ENCODE results near the gene TACC2. TPM values are rescaled to one million over a fixed set of nuclear protein-coding genes. Genes with fewer than 3 reads are reported as not detected.

TACC2 gene
- total and polyA plus RNA-seq, 2 experiments from 2014 or later: 4.3 to 16.7 TPM

- Histone ChIP-seq H3K9me2 (ENCODE audit: insufficient read depth) (no peaks in the 10 kb centered on the region), H3K27ac (no peak overlapping the region), H4K20me1 (ENCODE audit: insufficient read depth) (no peaks in the 10 kb centered on the region), H3K36me3 (ENCODE audit: low read depth) (no peaks in the 10 kb centered on the region), H3K27me3 (replicated peaks; ENCODE audit: insufficient read depth) (no peaks in the 10 kb centered on the region), H2AFZ (no peak overlapping the region), H3K9me3 (ENCODE audit: low read depth) (no peaks in the 10 kb centered on the region), H3K4me3 (no peak overlapping the region), H3F3A (ENCODE audit: insufficient read depth) (peaks cover 29% of the 10 kb centered on the region), H3K4me2 (ENCODE audit: unreplicated experiment) (no peak overlapping the region), H3K79me2 (ENCODE audit: insufficient read depth) (peaks cover 15% of the 10 kb centered on the region; the same call in 1 of the 2 replicates), H3K9ac (no peak overlapping the region), H3K4me1 (ENCODE audit: insufficient read depth) (peaks cover 34% of the 10 kb centered on the region)
- TF ChIP-seq EZH2phosphoT487 (IDR thresholded peaks at IDR 0.05; ENCODE audit: insufficient read depth, low read depth) (no peak), EZH2 (IDR thresholded peaks at IDR 0.05; ENCODE audit: insufficient read depth, poor library complexity, severe bottlenecking) (no peak)
- DNase-seq: no peak
- in situ Hi-C loops (cut with MboI): no loop called here
- 96 to 99% methylated on average over 4 of the region's 4 CpGs for WGBS, 2 experiments (ENCODE audit: low coverage in 1 of 2, low lambda C conversion rate in 2 of 2, missing lambda C conversion rate in 2 of 2)
Measured at GRCh38 chr10:122185643-122186042, 196.7 kb downstream of the TACC2 start.

GRCh38 chr10:122186816-122187810 is 198.2 kb downstream of the TACC2 start:
- Histone ChIP-seq H3K4me1 (ENCODE audit: insufficient read depth) (peaks cover 20% of the 10 kb centered on the region), H3K9me2 (ENCODE audit: insufficient read depth) (no peaks in the 10 kb centered on the region), H3K9me3 (ENCODE audit: low read depth) (no peaks in the 10 kb centered on the region), H3K9ac (no peak overlapping the region), H3K4me3 (no peak overlapping the region), H4K20me1 (ENCODE audit: insufficient read depth) (no peaks in the 10 kb centered on the region), H2AFZ (no peak overlapping the region), H3K79me2 (ENCODE audit: insufficient read depth) (peaks cover 16% of the 10 kb centered on the region; the same call in 1 of the 2 replicates), H3F3A (ENCODE audit: insufficient read depth) (peaks cover 14% of the 10 kb centered on the region; the same call in 1 of the 2 replicates), H3K4me2 (ENCODE audit: unreplicated experiment) (no peak overlapping the region), H3K36me3 (ENCODE audit: low read depth) (no peaks in the 10 kb centered on the region), H3K27me3 (replicated peaks; ENCODE audit: insufficient read depth) (no peaks in the 10 kb centered on the region), H3K27ac (no peak overlapping the region)
- TF ChIP-seq EZH2 (IDR thresholded peaks at IDR 0.05; ENCODE audit: insufficient read depth, poor library complexity, severe bottlenecking): no peak
- no peak for TF ChIP-seq EZH2phosphoT487 (IDR thresholded peaks at IDR 0.05; ENCODE audit: insufficient read depth, low read depth)
- in situ Hi-C loops (cut with MboI): no loop called here
- whole genome bisulfite sequencing, 2 experiments (ENCODE audit: low coverage in 1 of 2, low lambda C conversion rate in 2 of 2, missing lambda C conversion rate in 2 of 2): 87% methylated on average over 19 of the region's 19 CpGs
- no peak for DNase-seq

GRCh38 chr10:122188706-122189105 is 199.7 kb downstream of the TACC2 start:
- H3K36me3 ChIP-seq (ENCODE audit: low read depth): no peaks in the 10 kb centered on the region
- WGBS, 2 experiments (ENCODE audit: low coverage in 1 of 2, low lambda C conversion rate in 2 of 2, missing lambda C conversion rate in 2 of 2): 86% methylated on average over 11 of the region's 11 CpGs
- in situ Hi-C loops (cut with MboI): no loop called here

GRCh38 chr10:122189185-122189584 is 200.2 kb downstream of the TACC2 start:
- H3K27me3 ChIP-seq (replicated peaks; ENCODE audit: insufficient read depth): no peaks in the 10 kb centered on the region
- in situ Hi-C loops (cut with MboI): no loop called here
- no peak overlapping the region for H3K9ac ChIP-seq
- no peaks in the 10 kb centered on the region for H3K9me3 ChIP-seq (ENCODE audit: low read depth)
- no peaks in the 10 kb centered on the region for H4K20me1 ChIP-seq (ENCODE audit: insufficient read depth)
- no peak overlapping the region for H3K4me3 ChIP-seq
- H3K79me2 ChIP-seq (ENCODE audit: insufficient read depth): peaks cover 13% of the 10 kb centered on the region; the same call in 1 of the 2 replicates
- WGBS, 2 experiments (ENCODE audit: low coverage in 1 of 2, low lambda C conversion rate in 2 of 2, missing lambda C conversion rate in 2 of 2): 96 to 98% methylated on average over 5 of the region's 5 CpGs
- no peak overlapping the region for H2AFZ ChIP-seq
- H3K36me3 ChIP-seq (ENCODE audit: low read depth): no peaks in the 10 kb centered on the region
- H3K4me1 ChIP-seq (ENCODE audit: insufficient read depth): no peaks in the 10 kb centered on the region
- H3F3A ChIP-seq (ENCODE audit: insufficient read depth): no peaks in the 10 kb centered on the region
- H3K27ac ChIP-seq: no peak overlapping the region
- no peaks in the 10 kb centered on the region for H3K9me2 ChIP-seq (ENCODE audit: insufficient read depth)
- DNase-seq: no peak
- no peak overlapping the region for H3K4me2 ChIP-seq (ENCODE audit: unreplicated experiment)
- TF ChIP-seq EZH2phosphoT487 (IDR thresholded peaks at IDR 0.05; ENCODE audit: insufficient read depth, low read depth): no peak

More at GRCh38 chr10:122188706-122189105, 199.7 kb downstream of the TACC2 start:
- no peaks in the 10 kb centered on the region for H3K9me3 ChIP-seq (ENCODE audit: low read depth)
- H4K20me1 ChIP-seq (ENCODE audit: insufficient read depth): no peaks in the 10 kb centered on the region
- peaks cover 4% of the 10 kb centered on the region for H3K4me1 ChIP-seq (ENCODE audit: insufficient read depth)
- DNase-seq: no peak
- H3K4me3 ChIP-seq: no peak overlapping the region
- H3K9ac ChIP-seq: no peak overlapping the region
- TF ChIP-seq EZH2phosphoT487 (IDR thresholded peaks at IDR 0.05; ENCODE audit: insufficient read depth, low read depth) (no peak), EZH2 (IDR thresholded peaks at IDR 0.05; ENCODE audit: insufficient read depth, poor library complexity, severe bottlenecking) (no peak)
- no peak overlapping the region for H2AFZ ChIP-seq
- no peak overlapping the region for H3K27ac ChIP-seq
- peaks cover 16% of the 10 kb centered on the region; the same call in 1 of the 2 replicates for H3K79me2 ChIP-seq (ENCODE audit: insufficient read depth)
- H3F3A ChIP-seq (ENCODE audit: insufficient read depth): 0 out of 2 replicates have a peak, but pooled peaks cover under 1% of the 10 kb centered on the region
- H3K27me3 ChIP-seq (replicated peaks; ENCODE audit: insufficient read depth): no peaks in the 10 kb centered on the region
- no peaks in the 10 kb centered on the region for H3K9me2 ChIP-seq (ENCODE audit: insufficient read depth)
- no peak overlapping the region for H3K4me2 ChIP-seq (ENCODE audit: unreplicated experiment)
